AG10803 (cell line): ENCODE data around the gene RIPK1.

Experiments used
- DNase-seq: peaks from one replicate; pipeline ENCODE4 v3.0.0; 2010; ENCODE audit warnings: low read depth
- H3K4me3 ChIP-seq: 2 replicates; pipeline ENCODE4 v1.5.1; 2011; ENCODE audit warnings: mild to moderate bottlenecking, low read length, control low read depth
- TF ChIP-seq, protein P1 (sequence below): conservative IDR thresholded peaks from 2 replicates; pipeline ENCODE4 v1.5.1; 2011; ENCODE audit warnings: mild to moderate bottlenecking, low read length, control low read depth, inconsistent platforms

The RIPK1 gene

GRCh38 chr6:3079682-3080081 is 11.4 kb downstream of the RIPK1 start:
- TF ChIP-seq, protein P1, sequence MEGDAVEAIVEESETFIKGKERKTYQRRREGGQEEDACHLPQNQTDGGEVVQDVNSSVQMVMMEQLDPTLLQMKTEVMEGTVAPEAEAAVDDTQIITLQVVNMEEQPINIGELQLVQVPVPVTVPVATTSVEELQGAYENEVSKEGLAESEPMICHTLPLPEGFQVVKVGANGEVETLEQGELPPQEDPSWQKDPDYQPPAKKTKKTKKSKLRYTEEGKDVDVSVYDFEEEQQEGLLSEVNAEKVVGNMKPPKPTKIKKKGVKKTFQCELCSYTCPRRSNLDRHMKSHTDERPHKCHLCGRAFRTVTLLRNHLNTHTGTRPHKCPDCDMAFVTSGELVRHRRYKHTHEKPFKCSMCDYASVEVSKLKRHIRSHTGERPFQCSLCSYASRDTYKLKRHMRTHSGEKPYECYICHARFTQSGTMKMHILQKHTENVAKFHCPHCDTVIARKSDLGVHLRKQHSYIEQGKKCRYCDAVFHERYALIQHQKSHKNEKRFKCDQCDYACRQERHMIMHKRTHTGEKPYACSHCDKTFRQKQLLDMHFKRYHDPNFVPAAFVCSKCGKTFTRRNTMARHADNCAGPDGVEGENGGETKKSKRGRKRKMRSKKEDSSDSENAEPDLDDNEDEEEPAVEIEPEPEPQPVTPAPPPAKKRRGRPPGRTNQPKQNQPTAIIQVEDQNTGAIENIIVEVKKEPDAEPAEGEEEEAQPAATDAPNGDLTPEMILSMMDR, result no peak
- DNase-seq, result no peak
- H3K4me3 ChIP-seq, result no peak overlapping the region

GRCh38 chr6:3081960-3082359 is 13.7 kb downstream of the RIPK1 start:
- no peak for DNase-seq
- TF ChIP-seq, protein P1, result no peak
- no peak overlapping the region for H3K4me3 ChIP-seq

DNA sequence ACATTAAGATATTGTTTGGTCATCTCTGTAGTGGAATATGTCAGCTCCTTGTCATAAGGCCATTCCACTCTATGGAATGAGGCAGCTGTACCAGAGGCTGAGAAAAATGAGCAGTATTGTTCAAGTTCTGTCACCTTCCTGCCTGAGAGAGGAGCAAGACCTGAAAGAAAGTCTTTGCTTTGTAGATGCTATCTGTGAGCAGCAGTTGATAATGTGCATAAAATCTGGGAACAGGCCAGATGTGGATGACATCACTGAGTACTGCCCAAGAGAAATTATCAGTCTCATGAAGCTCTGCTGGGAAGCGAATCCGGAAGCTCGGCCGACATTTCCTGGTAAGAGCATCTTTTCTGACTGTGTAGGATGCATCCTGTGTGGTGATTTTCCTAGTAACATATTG is 16.8 kb downstream of the RIPK1 start:
- TF ChIP-seq, protein P1, result no peak
- no peak for DNase-seq
- H3K4me3 ChIP-seq, result no peak overlapping the region

GRCh38 chr6:3086282-3086946 is 18.1 kb downstream of the RIPK1 start:
- no peak for DNase-seq
- TF ChIP-seq, protein P1, result no peak
- no peak overlapping the region for H3K4me3 ChIP-seq

- TF ChIP-seq, protein P1, result no peak
- H3K4me3 ChIP-seq, result no peak overlapping the region
Measured at GRCh38 chr6:3088446-3088845, 20.2 kb downstream of the RIPK1 start.

DNA sequence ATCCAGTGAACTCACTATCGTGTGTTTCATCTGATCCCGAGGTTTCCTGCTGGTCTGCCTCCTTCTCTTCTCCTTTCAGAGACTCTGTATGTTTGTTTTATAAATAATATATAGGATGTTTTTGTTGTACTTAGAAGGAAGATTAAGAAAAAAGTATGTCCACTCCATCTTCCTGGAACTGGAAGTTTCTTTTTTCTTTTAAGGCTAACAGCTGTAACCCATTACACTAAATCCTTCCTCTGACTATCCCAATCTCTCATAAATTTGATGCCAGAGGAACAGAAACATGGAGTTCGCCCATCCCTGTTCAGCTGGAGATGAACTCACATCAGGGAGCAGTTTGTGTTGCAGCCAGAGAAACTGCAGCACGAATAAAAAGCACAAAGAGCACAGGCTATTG is 20.7 kb downstream of the RIPK1 start:
- peak; percentile 56 for DNase-seq
- TF ChIP-seq, protein P1, result no peak
- H3K4me3 ChIP-seq, result no peak overlapping the region

More at GRCh38 chr6:3088446-3088845, 20.2 kb downstream of the RIPK1 start:
- peak; percentile 62 for DNase-seq

DNA sequence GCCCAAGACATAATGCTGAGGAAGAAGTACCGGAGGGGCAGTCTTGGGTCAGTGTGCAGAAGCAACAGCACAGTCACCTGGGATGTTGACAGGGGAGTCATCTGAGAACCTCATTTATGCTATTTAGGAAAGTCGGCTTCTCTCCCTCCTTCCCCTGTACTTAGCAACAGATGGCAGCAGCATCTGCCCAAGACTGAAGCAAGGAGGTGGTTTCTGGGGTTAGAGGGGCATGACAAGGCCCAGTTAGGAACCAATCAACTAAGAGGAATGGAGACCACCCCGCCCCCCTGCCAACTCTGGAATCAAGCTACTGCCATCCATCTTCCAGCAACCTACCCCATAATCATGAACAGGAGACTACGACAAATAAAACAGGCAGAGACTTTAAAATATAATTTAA is 21.7 kb downstream of the RIPK1 start:
- TF ChIP-seq, protein P1, result no peak
- no peak overlapping the region for H3K4me3 ChIP-seq
- DNase-seq, result peak; percentile 16
